ENCODE results near the gene MTRF1. TPM values are rescaled to one million over a fixed set of nuclear protein-coding genes. Genes with fewer than 3 reads are reported as not detected.

Gene MTRF1
- total and polyA plus RNA-seq, 9 of the 15 experiments (the other 6 are each of a cell fraction or from before 2014, with no cell fraction given), result 12.5 to 33.7 (median 20.1) TPM

- no peak for TF ChIP-seq ETV1 (tag; conservative IDR thresholded peaks at IDR 0.05; ENCODE audit: low read depth)
- no peak for TF ChIP-seq ZBTB12 (CRISPR knock-in tag; IDR thresholded peaks at IDR 0.05)
- TF ChIP-seq ZBTB7A (IDR thresholded peaks at IDR 0.05; ENCODE audit: borderline replicate concordance, control insufficient read depth, low read depth, low read length), result peak; percentile 86
- peak; percentile 76 for TF ChIP-seq SUPT5H (IDR thresholded peaks at IDR 0.05)
- no peak for TF ChIP-seq ZNF507 (tag; conservative IDR thresholded peaks at IDR 0.05)
- no peak for TF ChIP-seq ZNF184 (CRISPR knock-in tag; IDR thresholded peaks at IDR 0.05)
- TF ChIP-seq NR2F6 (CRISPR knock-in tag; IDR thresholded peaks at IDR 0.05), result no peak
- TF ChIP-seq ZNF253 (CRISPR knock-in tag; conservative IDR thresholded peaks at IDR 0.05), result no peak
- no peak for TF ChIP-seq FOXA3 (CRISPR knock-in tag; conservative IDR thresholded peaks at IDR 0.05 in 1 of 2, IDR thresholded peaks at IDR 0.05 in 1 of 2)
- TF ChIP-seq ZNF785 (CRISPR knock-in tag; IDR thresholded peaks at IDR 0.05), result no peak
These were observed 47.6 kb upstream of the MTRF1 start, which contains the start of gene NAA16 (continued) for GRCh38 chr13:41310963-41311405.

DNA sequence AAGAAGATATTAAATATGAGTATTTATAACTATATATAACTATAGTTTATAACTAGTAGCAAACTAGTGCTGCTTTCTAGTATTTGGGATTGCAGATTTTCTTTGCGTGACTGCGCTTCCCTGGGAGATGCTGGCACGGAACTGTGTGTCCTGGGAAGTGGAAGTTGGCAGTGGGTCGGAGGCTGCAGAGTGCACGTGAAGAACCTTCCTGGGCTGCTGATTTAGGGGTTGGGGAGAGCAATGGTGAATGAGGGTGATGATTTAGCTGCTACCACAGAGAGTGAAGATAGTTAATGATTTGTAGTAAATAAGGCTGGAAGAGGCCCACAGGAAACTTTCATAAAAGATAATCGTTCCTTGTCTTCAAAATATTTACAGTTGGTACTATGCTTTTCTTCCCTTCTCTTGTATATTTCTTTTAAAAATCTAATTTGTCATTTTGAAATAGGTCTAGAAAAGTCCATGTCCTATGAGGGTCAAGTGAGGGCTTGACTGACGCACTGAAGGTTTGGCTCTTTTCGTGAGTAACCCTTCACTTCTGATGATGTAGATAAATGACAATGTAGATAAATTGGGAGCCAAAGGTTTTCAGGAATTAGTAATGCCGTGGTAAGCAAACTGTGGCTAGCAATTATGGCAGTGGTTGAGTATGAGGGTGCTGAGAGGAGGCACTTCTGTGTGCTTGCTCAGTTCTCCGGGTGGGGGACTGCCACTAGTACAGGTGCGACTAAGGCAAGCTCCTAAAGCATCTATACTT, 44.7 kb upstream of the MTRF1 start:
- in situ Hi-C loops (cut with MboI) (no loop called here), intact Hi-C loops (cut with micrococcal nuclease) (no loop called here)
- 65% methylated on average over 10 of the region's 11 CpGs for WGBS (ENCODE audit: insufficient coverage, low coverage, missing lambda C conversion rate)
- POLR2A ChIA-PET, result interaction anchor here (0.6 kb wide), 2 partner anchors 60 to 363 kb away, joined by 3 read pairs; no protein-coding TSS in a partner anchor
- no peaks in the 10 kb centered on the region for H3K9me1 ChIP-seq (ENCODE audit: control insufficient read depth, insufficient read depth, low read length)
- no peaks in the 10 kb centered on the region for H4K20me1 ChIP-seq (replicated peaks; ENCODE audit: control insufficient read depth, insufficient read depth, low read length)
- CTCF ChIA-PET (ENCODE audit: low intra/inter-chr PET ratio), result no interaction called here
- no peaks in the 10 kb centered on the region for H3K36me3 ChIP-seq (ENCODE audit: control insufficient read depth, insufficient read depth, low read length)
- peaks cover under 1 to 10% of the 10 kb centered on the region in 2 experiments; a peak in 3 of 5 replicates for H3K4me1 ChIP-seq (replicated peaks in 1 of 2; ENCODE audit: control insufficient read depth in 2 of 2, insufficient read depth in 2 of 2, low read length in 2 of 2)
- H2AFZ ChIP-seq (ENCODE audit: low read depth, low read length), result no peak overlapping the region
- DNase-seq (ENCODE audit: extremely low read depth in 1 of 4, low spot score in 3 of 4) (no peak), ATAC-seq (no peak), FAIRE-seq (no peak)
- H3K27me3 ChIP-seq (ENCODE audit: control insufficient read depth in 2 of 2, insufficient read depth in 2 of 2, low read length in 2 of 2), result no peaks in the 10 kb centered on the region
- no TSS peak for BruUV-seq (replicated peaks)
- H3K9me3 ChIP-seq (replicated peaks; ENCODE audit: control insufficient read depth, insufficient read depth, low read depth, low read length), result no peaks in the 10 kb centered on the region
- H3K4me3 ChIP-seq, result no peak overlapping the region
- no peak overlapping the region for H3K27ac ChIP-seq (ENCODE audit: extremely low read depth, low read depth, low read length)
- H3K79me2 ChIP-seq (ENCODE audit: control insufficient read depth, insufficient read depth, low read length), result peaks cover 22% of the 10 kb centered on the region
- H3K9ac ChIP-seq (ENCODE audit: insufficient read depth in 1 of 2, low read depth in 2 of 2, low read length in 2 of 2), result no peak overlapping the region
- H3K4me2 ChIP-seq (ENCODE audit: insufficient read depth, low read length), result no peak overlapping the region
- TF ChIP-seq ZSCAN29 (IDR thresholded peaks at IDR 0.05) (no peak), ZMIZ1 (IDR thresholded peaks at IDR 0.05; ENCODE audit: low read depth in 2 of 2, low read length in 2 of 2) (no peak), SREBF2 (CRISPR knock-in tag; IDR thresholded peaks at IDR 0.05) (no peak), CREM (IDR thresholded peaks at IDR 0.05; ENCODE audit: low read depth) (no peak), MEF2D (tag; conservative IDR thresholded peaks at IDR 0.05; ENCODE audit: low read depth) (no peak), ILF3 (IDR thresholded peaks at IDR 0.05; ENCODE audit: borderline replicate concordance) (no peak)
